ENCODE results near the gene PKNOX2.

DNA sequence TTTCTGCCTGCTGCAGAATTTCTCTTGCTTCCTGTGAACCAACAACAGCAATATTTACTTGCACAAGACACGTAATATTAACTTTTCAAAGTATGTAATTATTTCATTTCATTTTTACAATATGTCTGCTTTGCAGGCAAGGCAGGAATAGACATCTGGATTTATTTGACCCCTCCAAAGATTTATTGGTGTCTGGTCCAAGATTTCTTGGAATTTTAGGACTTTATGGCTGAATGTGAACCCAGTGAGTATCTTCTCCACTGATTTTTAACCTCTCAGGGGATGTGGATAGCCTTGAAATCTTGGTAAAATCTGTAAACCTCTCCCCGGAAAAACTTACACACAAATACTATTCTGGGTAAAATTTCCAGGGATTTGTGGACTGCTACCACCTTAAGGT is 61.5 kb downstream of the PKNOX2 start:
- no peak for TF ChIP-seq TAF1 (IDR thresholded peaks at IDR 0.05; ENCODE audit: borderline replicate concordance, insufficient read depth, low read length)
- TF ChIP-seq SIN3A (IDR thresholded peaks at IDR 0.05; ENCODE audit: borderline replicate concordance, insufficient read depth, low read length): no peak
- TF ChIP-seq, protein P1, sequence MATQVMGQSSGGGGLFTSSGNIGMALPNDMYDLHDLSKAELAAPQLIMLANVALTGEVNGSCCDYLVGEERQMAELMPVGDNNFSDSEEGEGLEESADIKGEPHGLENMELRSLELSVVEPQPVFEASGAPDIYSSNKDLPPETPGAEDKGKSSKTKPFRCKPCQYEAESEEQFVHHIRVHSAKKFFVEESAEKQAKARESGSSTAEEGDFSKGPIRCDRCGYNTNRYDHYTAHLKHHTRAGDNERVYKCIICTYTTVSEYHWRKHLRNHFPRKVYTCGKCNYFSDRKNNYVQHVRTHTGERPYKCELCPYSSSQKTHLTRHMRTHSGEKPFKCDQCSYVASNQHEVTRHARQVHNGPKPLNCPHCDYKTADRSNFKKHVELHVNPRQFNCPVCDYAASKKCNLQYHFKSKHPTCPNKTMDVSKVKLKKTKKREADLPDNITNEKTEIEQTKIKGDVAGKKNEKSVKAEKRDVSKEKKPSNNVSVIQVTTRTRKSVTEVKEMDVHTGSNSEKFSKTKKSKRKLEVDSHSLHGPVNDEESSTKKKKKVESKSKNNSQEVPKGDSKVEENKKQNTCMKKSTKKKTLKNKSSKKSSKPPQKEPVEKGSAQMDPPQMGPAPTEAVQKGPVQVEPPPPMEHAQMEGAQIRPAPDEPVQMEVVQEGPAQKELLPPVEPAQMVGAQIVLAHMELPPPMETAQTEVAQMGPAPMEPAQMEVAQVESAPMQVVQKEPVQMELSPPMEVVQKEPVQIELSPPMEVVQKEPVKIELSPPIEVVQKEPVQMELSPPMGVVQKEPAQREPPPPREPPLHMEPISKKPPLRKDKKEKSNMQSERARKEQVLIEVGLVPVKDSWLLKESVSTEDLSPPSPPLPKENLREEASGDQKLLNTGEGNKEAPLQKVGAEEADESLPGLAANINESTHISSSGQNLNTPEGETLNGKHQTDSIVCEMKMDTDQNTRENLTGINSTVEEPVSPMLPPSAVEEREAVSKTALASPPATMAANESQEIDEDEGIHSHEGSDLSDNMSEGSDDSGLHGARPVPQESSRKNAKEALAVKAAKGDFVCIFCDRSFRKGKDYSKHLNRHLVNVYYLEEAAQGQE (IDR thresholded peaks at IDR 0.05; ENCODE audit: insufficient read depth in 1 of 2, low read depth in 2 of 2, low read length in 2 of 2): no peak
